GM18909 (cell line): Measurements from ENCODE around the gene GPR65.

Experiments
- ATAC-seq: cut with Tn5 transposase; IDR thresholded peaks from one replicate; pipeline ENCODE4 v1.9.1; 2021; ENCODE audit warnings: mild to moderate bottlenecking; ENCODE audit not compliant: unreplicated experiment, poor library complexity

GPR65 gene

GRCh38 chr14:88036422-88036821 is 31.5 kb downstream of the GPR65 start:
- ATAC-seq = no peak

GRCh38 chr14:88037325-88037724 is 32.4 kb downstream of the GPR65 start:
- ATAC-seq = no peak

GRCh38 chr14:88039197-88039596 is 34.3 kb downstream of the GPR65 start:
- no peak for ATAC-seq

DNA sequence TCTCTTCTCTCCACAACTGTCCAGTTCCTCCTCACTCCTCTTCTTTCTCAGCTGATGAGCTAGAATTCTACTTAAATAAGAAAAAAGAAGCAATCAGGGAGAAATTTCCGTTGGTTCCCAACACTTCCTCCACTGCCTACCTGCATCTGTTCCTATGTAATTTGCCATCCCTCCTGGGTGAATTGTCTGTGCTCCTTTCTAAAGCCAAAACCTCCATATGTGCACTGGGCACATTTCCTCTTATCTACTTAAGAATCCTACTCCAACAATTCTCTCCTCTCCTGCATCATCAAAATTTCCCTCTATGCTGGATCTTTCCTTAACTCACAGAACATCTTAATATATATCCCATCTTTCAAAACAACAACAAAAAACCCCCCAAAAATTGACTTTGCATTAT is 35.2 kb downstream of the GPR65 start:
- no peak for ATAC-seq

GRCh38 chr14:88043529-88044443 is 38.9 kb downstream of the GPR65 start:
- ATAC-seq = no peak

DNA sequence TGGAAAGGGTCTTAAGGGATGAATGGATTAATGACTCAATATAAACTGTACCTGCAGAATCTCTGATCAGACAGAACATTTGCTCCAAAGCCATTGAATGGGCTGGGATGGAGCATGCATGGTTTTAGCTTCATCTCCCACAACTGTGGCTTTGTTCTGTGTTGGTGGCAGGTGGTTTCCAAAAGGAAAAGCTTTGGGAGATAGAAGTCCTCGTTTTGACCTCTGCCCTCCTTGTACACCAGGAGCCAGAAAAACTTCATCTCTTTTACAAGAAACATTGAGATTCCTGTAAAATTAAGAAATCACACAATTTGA is 39.5 kb downstream of the GPR65 start:
- no peak for ATAC-seq

GRCh38 chr14:88044776-88045446 is 40.0 kb downstream of the GPR65 start:
- ATAC-seq = peak; percentile 90

GRCh38 chr14:88045705-88046104 is 40.8 kb downstream of the GPR65 start:
- no peak for ATAC-seq

- no peak for ATAC-seq
These were observed 43.4 kb downstream of the GPR65 start for GRCh38 chr14:88048351-88048750.

- no peak for ATAC-seq
These were observed 44.3 kb downstream of the GPR65 start for GRCh38 chr14:88049266-88049665.

- no peak for ATAC-seq
These were observed 45.0 kb downstream of the GPR65 start for GRCh38 chr14:88049936-88050335.

- no peak for ATAC-seq
These were observed 55.6 kb downstream of the GPR65 start for GRCh38 chr14:88060576-88060975.

- no peak for ATAC-seq
These were observed 58.9 kb downstream of the GPR65 start for GRCh38 chr14:88063811-88064210.
